ENCODE results near the gene DNAH6.

Gene DNAH6

DNA sequence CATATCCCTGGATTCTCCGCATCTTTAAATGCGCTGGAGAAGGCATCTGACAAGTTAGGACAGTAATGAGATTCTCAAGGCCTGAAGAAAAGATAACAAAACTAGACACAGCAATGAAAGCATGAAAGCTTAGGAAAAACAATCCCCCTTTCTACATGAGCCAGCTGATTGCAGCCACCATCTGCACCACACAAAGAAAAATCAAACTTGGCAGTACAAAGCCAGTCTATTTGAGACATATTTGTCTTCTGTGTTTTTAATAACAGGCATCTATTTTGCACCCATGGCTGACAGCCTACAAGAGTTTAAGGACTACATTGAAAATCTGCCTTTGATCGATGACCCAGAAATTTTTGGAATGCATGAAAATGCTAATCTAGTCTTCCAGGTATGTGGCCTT lies 281.0 kb downstream of the DNAH6 start:
- no peak for DNase-seq (ENCODE audit: low spot score)

- no peak for DNase-seq (ENCODE audit: low spot score)
Observed at GRCh38 chr2:84799772-84800171, 283.5 kb downstream of the DNAH6 start.

- no peak for DNase-seq (ENCODE audit: low spot score)
Observed at GRCh38 chr2:84800194-84800805, 284.0 kb downstream of the DNAH6 start.

GRCh38 chr2:84801811-84802210 lies 285.5 kb downstream of the DNAH6 start:
- DNase-seq (ENCODE audit: low spot score), result no peak

DNA sequence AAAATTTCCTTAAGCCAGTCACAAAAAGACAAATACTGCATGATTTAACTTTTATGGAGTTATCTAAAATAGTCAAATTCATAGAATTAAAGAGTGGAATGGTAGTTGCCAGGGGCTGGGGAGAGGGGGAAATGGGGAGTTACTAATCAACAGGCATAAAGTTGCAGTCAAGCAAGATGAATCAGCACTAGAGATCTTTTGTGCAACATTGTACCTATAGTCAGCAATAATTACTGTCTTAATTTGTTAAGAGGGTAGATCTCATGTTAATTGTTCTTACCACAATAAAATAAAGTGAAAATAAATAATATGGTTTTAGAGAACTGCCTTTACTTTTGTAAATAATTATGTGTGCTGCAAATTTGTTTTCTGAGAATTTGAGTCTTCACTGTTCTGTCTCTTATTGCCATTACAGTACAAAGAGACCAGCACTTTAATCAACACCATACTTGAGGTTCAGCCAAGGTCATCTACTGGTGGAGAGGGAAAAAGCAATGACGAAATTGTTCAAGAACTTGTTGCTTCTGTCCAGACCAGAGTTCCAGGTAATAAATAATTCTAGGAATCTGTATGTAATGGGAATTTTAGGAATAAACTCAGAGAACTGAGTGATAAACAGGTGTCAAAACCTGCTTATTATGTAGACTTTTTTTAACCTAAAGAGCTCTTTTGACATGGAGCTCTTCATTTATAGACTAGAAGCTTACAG lies 289.1 kb downstream of the DNAH6 start:
- DNase-seq (ENCODE audit: low spot score), result no peak

GRCh38 chr2:84807063-84807485 lies 290.8 kb downstream of the DNAH6 start:
- no peak for DNase-seq (ENCODE audit: low spot score)

- DNase-seq (ENCODE audit: low spot score), result no peak
Observed at GRCh38 chr2:84808279-84808678, 292.0 kb downstream of the DNAH6 start.

GRCh38 chr2:84811839-84812431 lies 295.6 kb downstream of the DNAH6 start:
- DNase-seq (ENCODE audit: low spot score), result no peak

GRCh38 chr2:84815146-84815545 lies 298.8 kb downstream of the DNAH6 start:
- DNase-seq (ENCODE audit: low spot score), result no peak

DNA sequence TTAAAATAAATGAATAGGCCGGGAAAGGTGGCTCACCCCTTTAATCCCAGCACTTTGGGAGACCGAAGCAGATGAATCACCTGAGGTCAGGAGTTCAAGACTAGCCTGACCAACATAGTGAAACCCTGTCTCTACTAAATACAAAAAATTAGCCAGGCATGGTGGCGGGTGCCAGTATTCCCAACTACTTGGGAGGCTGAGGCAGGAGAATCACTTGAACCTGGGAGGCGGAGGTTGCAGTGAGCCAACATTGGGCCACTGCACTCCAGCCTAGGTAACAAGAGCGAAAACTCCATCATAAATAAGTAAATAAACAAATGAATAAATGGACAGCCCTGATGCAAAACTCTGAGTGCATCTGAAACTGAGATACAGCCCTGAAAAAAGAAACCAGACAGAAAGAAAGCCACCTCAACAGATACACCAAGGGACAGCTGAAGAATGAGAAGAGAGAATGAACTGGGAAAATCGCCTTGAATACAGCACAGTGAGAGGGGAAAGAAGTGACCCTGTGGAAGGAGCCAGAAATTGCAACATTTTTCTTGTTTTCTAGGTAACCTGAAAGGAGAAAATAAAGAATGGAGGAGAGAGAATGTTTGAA lies 300.2 kb downstream of the DNAH6 start:
- DNase-seq (ENCODE audit: low spot score), result no peak

DNA sequence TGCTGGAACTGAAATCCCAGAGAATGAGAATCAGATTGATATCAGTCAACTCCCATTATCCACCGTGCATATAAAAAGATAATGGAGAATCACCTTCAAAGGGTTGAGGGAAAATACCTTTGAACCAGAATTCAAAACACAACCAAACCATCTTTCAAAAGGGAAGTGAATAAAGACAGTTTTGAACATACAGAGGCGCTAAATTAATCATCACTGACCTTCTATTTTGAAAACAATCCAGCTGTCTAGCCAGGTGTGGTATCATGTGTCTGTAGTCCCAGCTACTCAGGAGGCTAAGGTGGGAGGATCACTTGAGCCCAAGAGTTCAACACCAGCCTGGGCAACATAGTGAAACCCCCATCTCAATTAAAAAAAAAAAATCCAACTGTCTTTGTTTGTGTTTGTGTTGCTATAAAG lies 300.9 kb downstream of the DNAH6 start:
- DNase-seq (ENCODE audit: low spot score), result no peak

GRCh38 chr2:84821806-84822205 lies 305.5 kb downstream of the DNAH6 start:
- DNase-seq (ENCODE audit: low spot score), result no peak

DNA sequence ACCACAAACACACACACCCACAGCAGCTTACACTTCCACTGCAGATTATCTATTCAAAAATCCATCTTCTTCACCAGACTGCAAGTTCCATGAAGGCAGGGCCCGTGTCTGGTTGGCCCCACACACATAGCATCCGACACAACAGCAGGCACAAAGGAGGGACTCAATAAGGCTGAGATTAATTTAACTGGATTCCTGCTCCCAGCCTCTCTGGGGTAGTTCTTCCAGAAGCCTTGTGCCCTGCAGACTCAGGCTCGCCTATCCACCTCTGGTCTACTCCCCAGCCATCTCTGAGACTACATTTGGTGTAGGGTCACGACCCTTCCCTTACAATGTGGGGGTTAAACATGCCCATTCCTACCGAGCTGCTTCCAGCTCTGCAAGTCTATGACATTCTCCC lies 306.9 kb downstream of the DNAH6 start:
- no peak for DNase-seq (ENCODE audit: low spot score)

DNA sequence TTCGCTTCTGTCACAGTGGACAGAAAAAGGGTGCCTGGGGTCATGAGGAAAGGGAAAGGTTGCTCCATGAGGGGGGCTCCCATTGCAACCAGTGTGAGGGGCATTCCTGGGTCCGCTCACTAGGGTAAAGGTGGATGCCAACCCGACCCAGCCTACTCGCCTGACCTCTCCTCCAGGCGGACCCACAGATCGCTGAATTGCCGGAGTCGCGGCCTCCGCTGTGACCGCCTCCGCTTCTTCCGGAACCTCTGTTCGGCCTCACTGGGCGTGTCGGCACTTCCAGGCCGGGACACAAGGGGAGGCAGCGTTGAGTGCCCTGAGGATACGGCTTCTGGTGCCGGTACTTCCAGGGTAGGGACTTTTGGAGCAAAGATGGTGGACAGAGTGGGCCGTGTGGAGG lies 307.5 kb downstream of the DNAH6 start:
- DNase-seq (ENCODE audit: low spot score), result no peak

DNA sequence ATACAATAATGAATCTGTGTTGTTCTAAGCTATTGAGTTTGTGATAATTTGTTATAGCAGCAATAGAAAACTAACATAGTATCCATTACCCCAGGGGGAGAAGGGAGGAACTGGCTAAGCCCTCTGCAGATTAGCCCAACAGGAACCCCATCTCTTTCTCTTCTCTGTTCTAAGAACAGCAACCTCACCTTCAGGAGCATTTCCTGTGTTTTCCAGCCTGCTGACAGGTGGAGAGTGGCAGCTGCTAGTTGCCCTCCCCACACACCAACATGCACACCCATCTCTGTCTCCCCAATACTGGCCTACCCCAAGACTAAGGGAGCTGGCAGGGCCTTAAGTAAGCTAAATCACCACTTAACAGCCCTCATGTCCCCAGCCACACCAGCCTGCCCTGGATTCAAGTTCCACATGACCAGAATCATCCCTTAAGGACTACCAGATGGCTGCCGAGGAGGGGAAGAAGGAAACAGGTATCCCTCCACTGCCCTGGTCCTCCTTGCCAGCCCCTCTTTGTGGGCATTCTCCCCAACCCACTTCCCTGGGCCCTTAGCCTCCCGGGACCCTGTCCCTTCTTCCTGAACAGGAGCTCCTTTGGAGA lies 311.8 kb downstream of the DNAH6 start:
- no peak for DNase-seq (ENCODE audit: low spot score)

DNA sequence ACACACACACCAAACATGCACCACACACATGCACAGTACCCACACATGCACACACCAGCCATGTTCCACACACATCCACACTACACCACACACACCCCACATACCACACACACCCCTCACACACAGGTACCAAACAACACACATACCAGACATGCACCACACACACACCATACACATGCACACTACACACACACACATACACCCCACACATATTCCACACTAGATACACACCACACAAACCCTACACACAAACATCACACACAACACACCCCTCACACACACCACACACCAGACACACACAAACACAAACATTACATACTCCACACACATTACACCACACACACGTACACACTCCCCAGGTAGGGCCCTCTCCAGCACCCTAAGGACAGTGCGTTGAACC lies 313.4 kb downstream of the DNAH6 start:
- no peak for DNase-seq (ENCODE audit: low spot score)

DNA sequence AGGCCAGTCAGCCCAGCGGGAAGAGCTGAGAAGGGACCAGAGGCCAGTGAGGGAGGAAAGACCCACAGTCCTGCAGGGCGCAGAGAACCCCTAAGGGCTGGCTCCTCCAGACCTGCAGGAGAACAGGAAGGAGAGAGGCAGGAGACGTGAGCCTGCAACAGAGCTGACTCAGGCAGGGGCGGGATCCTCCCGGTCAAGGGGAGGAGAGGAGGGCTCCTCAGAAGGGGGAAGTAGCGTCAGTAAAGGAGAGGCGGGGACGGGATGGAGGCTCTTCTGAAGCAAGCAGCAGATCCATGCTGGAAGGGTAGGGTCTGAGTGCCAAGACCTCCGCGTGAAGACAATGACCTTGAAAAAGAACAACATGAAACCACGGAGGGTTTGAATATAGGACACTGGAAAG lies 313.8 kb downstream of the DNAH6 start:
- DNase-seq (ENCODE audit: low spot score), result no peak

- DNase-seq (ENCODE audit: low spot score), result no peak
Observed at GRCh38 chr2:84830758-84831500, 314.6 kb downstream of the DNAH6 start.

DNA sequence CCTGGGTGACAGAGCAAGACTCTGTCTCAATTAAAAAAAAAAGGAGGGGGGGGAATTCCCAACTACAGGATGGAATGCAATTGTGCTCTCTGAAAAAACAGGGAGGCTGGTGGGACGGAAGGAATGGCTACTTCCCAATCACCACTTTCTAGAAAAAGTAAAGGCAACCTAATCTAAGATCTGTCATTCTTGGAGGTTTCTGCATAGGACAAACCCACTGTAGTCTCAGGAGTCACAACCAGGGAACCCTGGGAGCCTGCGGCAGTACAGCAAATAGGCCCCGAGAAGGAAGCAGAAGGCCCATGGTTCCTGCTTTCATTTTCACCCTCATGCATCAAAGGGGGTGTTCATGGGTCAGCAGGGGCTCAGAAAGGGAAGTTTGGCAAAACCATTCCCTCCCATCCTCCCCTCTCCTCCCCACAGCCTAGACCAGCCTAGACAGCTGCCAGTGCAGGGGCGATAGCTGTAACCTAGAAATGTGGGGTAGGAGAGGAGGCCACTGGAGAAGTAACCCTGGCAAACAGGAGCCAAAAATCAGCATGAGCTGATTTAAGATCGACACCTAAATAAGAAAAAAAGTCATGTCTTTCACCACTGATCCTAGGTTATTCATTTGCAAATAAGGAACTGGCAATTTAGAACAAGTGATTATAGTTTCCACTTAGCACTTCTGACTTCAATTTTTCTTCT lies 316.6 kb downstream of the DNAH6 start:
- no peak for DNase-seq (ENCODE audit: low spot score)

DNA sequence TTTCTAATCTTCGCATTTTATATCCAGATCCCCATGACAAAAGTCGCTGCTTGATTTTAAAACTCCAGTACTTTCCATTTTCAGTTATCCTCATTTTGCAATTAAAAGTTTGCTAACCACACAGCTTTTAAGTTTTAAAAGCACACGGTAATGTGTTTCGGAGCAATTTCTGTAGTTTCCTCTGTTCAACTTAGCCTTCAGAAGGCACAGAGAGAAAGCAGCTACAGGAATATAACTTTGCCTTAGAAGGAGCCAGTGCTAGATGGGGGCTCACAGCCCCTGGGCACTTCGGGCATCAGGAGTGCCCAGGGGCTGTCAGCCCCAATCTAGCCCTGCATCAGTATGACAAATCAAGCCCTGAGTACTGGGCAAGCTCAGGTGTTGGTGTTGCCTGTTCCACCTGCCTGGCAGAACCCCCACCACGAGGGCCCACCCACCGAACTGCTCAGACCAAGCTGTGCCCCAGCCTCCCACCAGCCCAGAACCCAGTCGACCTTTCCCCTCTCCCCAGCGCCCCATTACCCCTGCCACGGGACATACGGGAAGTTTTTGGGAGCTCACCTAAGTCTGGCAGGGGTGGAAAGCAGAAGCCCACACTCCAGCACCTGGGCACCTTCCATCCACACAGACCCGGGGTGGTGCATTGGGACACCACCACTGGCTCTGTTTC lies 317.3 kb downstream of the DNAH6 start:
- DNase-seq (ENCODE audit: low spot score), result no peak

DNA sequence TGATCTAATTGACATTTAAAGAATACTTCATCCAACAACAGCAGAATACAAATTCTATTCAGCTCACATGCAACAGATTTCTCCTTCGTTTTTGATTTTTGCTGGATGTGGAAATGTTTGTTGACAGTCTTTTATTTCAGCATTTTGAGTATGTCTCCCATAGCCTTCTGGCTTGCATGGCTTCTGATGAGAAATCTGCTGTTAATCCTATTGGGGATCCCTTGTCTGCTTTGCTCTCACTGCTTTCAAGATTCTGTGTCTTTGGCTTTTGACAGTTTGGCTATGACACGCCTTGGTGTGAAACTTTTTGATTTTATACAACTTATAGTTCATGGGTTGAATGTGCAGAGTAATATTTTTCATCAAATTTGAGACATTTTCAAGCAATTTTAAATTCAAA lies 319.9 kb downstream of the DNAH6 start:
- no peak for DNase-seq (ENCODE audit: low spot score)

Data from HuH-7.5 (cell line).